ENCODE measurements around the gene BAG1. TPM values are rescaled to one million over a fixed set of nuclear protein-coding genes. Genes with fewer than 3 reads are reported as not detected.

Gene BAG1
- total and polyA plus RNA-seq, 2 of the 13 experiments (the other 11 are each of a cell fraction or from before 2014, with no cell fraction given), result 23.1 to 59.5 TPM

- Histone ChIP-seq H4K20me1 (ENCODE audit: insufficient read depth, low read length) (no peaks in the 10 kb centered on the region), H3K4me3 (replicated peaks in 1 of 3; ENCODE audit: insufficient read depth in 1 of 3, low read depth in 2 of 3, low read length in 3 of 3) (no peak overlapping the region), H3K36me3 (replicated peaks in 1 of 2; ENCODE audit: control insufficient read depth in 1 of 2, insufficient read depth in 2 of 2, low read length in 2 of 2) (peaks cover 14 to 66% of the 10 kb centered on the region in 2 experiments), H3K27me3 (ENCODE audit: control insufficient read depth in 1 of 2, insufficient read depth in 2 of 2, low read length in 2 of 2) (no peaks in the 10 kb centered on the region), H3K4me1 (ENCODE audit: insufficient read depth, low read length) (peaks cover 2% of the 10 kb centered on the region; the same call in 1 of the 2 replicates), H3K79me2 (ENCODE audit: insufficient read depth, low read length) (peaks cover 2% of the 10 kb centered on the region), H3K27ac (ENCODE audit: extremely low read length, insufficient read depth, low read length) (no peak overlapping the region), H3K9me3 (ENCODE audit: low read length) (no peaks in the 10 kb centered on the region), H3K4me2 (ENCODE audit: low read depth, low read length) (no peak overlapping the region), H3K9ac (ENCODE audit: insufficient read depth, low read depth, low read length) (no peak overlapping the region), H2AFZ (ENCODE audit: low read length) (no peak overlapping the region)
- TF ChIP-seq IKZF4 (CRISPR knock-in tag; IDR thresholded peaks at IDR 0.05; ENCODE audit: borderline replicate concordance, low read depth, not compliant biosample characterization) (no peak), FOXK1 (CRISPR knock-in tag; IDR thresholded peaks at IDR 0.05; ENCODE audit: borderline replicate concordance, low read depth) (no peak), REXO4 (CRISPR knock-in tag; IDR thresholded peaks at IDR 0.05; ENCODE audit: borderline replicate concordance) (no peak), CBFB (CRISPR knock-in tag; IDR thresholded peaks at IDR 0.05) (no peak), CBX2 (IDR thresholded peaks at IDR 0.05; ENCODE audit: low read depth, low read length) (no peak), CBX2 (CRISPR knock-in tag; IDR thresholded peaks at IDR 0.05; ENCODE audit: low read depth) (no peak), ZNF790 (CRISPR knock-in tag; IDR thresholded peaks at IDR 0.05; ENCODE audit: borderline replicate concordance) (no peak)
- TF ChIP-seq, protein P1, sequence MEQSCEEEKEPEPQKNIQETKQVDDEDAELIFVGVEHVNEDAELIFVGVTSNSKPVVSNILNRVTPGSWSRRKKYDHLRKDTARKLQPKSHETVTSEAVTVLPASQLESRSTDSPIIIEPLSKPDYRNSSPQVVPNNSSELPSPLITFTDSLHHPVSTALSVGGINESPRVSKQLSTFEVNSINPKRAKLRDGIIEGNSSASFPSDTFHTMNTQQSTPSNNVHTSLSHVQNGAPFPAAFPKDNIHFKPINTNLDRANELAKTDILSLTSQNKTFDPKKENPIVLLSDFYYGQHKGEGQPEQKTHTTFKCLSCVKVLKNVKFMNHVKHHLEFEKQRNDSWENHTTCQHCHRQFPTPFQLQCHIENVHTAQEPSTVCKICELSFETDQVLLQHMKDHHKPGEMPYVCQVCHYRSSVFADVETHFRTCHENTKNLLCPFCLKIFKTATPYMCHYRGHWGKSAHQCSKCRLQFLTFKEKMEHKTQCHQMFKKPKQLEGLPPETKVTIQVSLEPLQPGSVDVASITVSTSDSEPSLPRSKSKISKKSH (CRISPR knock-in tag; IDR thresholded peaks at IDR 0.05; ENCODE audit: borderline replicate concordance), result no peak
- CTCF ChIA-PET (ENCODE audit: low intra/inter-chr PET ratio, low total read pairs), result no interaction called here
- in situ Hi-C loops (cut with HindIII; ENCODE audit: extremely low pct_ligation_motif_present, low pct_unique_long_range_greater_than_20kb), result no loop called here
- intact Hi-C loops (cut with micrococcal nuclease; ENCODE audit: unreplicated experiment), result no loop called here
- WGBS (ENCODE audit: low lambda C conversion rate), result 100% methylated on average over 1 of the region's 1 CpG
- FAIRE-seq (no peak), DNase-seq (ENCODE audit: low spot score) (no peak), ATAC-seq (no peak)
- POLR2A ChIA-PET, result no interaction called here
- BruUV-seq (replicated peaks), result no TSS peak
Observed at GRCh38 chr9:33272061-33272460, 7.6 kb upstream of the BAG1 start.

Data from HepG2 (cell line).